BLaER1 (cell line): ENCODE results near the gene DYNLT2B.
"Not testable (repeated sequence)": the region's sequence is repeated elsewhere in the genome, so short reads cannot be mapped to it uniquely, and the experiment has no call there.

ENCODE experiments used
- H3K27ac ChIP-seq: shearing (Covaris generic); formaldehyde crosslinking; 2 replicates; pipeline ENCODE4 v1.8.1; 2022
- H3K27me3 ChIP-seq: shearing (Covaris generic); formaldehyde crosslinking; 2 replicates; pipeline ENCODE4 v1.8.1; 2022
- H3K36me3 ChIP-seq: shearing (Covaris generic); formaldehyde crosslinking; 2 replicates; pipeline ENCODE4 v1.8.1; 2022
- H3K4me1 ChIP-seq: shearing (Covaris generic); formaldehyde crosslinking; 2 replicates; pipeline ENCODE4 v1.8.1; 2022
- H3K4me2 ChIP-seq: shearing (Covaris generic); formaldehyde crosslinking; 2 replicates; pipeline ENCODE4 v1.8.1; 2022
- H3K4me3 ChIP-seq: shearing (Covaris generic); formaldehyde crosslinking; 2 replicates; pipeline ENCODE4 v1.8.1; 2022
- H3K9ac ChIP-seq: shearing (Covaris generic); formaldehyde crosslinking; 2 replicates; pipeline ENCODE4 v1.8.1; 2022
- H3K9me3 ChIP-seq: shearing (Covaris generic); formaldehyde crosslinking; 2 replicates; pipeline ENCODE4 v1.8.1; 2022
- H4K20me1 ChIP-seq: shearing (Covaris generic); formaldehyde crosslinking; 2 replicates; pipeline ENCODE4 v1.8.1; 2022
- Cebpa-rat ChIP-seq: shearing (Covaris generic); IDR thresholded peaks from 2 replicates; pipeline ENCODE4 v1.8.1; 2022

The DYNLT2B gene

DNA sequence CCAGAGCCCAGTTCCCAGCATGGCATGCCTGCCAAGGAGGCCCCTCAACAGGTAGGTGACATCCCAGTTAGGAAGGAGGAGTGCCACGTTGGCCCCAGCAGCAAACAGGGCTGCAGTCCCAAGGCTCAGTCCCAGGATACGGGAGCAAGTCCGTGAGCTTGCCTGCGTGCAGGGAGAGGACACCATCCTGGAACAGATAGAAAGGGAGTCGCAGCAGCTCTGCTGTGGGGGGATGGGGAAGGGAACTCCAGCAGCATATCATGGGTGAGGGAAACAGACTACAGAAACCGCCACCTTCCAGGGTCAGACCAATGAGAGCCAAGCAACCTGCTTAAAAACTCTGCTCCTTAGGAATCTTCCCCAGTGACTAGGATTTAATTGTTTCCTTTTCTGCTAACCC lies 9.4 kb upstream of the DYNLT2B start:
- Histone ChIP-seq H3K9ac (no peak overlapping the region), H3K4me2 (no peak overlapping the region), H3K27me3 (no peaks in the 10 kb centered on the region), H3K9me3 (no peaks in the 10 kb centered on the region), H3K27ac (no peak overlapping the region), H3K4me1 (0 out of 2 replicates have a peak, but pooled peaks cover 4% of the 10 kb centered on the region), H4K20me1 (no peaks in the 10 kb centered on the region), H3K4me3 (no peak overlapping the region), H3K36me3 (no peaks in the 10 kb centered on the region)
- TF ChIP-seq Cebpa-rat: no peak

DNA sequence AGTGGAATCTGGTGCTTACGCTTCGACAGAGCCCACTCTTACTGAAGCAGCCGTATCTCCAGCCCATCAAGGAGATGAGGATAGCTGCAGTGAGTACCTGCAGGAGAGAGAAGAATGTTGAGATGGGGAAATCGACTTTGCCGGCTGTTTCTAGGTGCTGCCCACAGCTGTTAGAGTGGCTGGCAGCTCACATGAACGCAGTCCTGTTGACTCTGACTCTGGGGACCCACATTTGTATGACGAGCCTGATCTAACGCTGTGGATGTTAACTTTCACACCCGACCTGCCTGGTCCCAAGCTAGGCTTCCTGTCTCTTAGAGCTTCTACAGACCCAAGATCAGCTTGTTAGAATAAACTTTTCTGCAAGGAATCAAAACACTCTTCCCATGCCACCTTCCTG lies 8.9 kb upstream of the DYNLT2B start:
- H3K27me3 ChIP-seq: no peaks in the 10 kb centered on the region
- H3K36me3 ChIP-seq: no peaks in the 10 kb centered on the region
- H4K20me1 ChIP-seq: no peaks in the 10 kb centered on the region
- no peaks in the 10 kb centered on the region for H3K9me3 ChIP-seq
- H3K4me1 ChIP-seq: 0 out of 2 replicates have a peak, but pooled peaks cover 4% of the 10 kb centered on the region
- no peak for TF ChIP-seq Cebpa-rat
- H3K4me3 ChIP-seq: no peak overlapping the region
- no peak overlapping the region for H3K27ac ChIP-seq
- H3K4me2 ChIP-seq: no peak overlapping the region
- no peak overlapping the region for H3K9ac ChIP-seq

DNA sequence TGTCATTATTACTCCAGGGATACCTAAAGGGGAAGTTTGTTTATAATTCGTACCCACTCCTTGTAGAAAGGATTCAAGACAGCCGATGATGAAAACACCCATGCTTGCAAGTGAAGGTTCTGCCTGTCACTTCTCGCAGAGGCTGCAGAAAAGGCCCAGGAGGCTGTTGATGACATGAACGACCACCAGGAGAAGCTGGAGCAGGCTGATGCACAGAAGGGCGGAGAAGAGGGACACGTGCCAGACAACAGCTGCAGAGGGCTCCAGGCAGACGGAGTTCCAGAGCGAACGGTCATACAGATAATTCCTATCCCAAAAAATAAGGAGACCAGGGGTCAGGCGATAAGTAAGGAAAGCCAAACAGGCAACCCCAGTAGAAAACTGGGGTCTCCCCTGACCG lies 5.7 kb upstream of the DYNLT2B start:
- Histone ChIP-seq H3K36me3 (no peaks in the 10 kb centered on the region), H3K4me3 (no peak overlapping the region), H3K4me1 (peaks cover 9% of the 10 kb centered on the region), H3K27ac (no peak overlapping the region), H3K4me2 (no peak overlapping the region), H3K9ac (no peak overlapping the region), H4K20me1 (no peaks in the 10 kb centered on the region), H3K27me3 (no peaks in the 10 kb centered on the region), H3K9me3 (no peaks in the 10 kb centered on the region)
- no peak for TF ChIP-seq Cebpa-rat

DNA sequence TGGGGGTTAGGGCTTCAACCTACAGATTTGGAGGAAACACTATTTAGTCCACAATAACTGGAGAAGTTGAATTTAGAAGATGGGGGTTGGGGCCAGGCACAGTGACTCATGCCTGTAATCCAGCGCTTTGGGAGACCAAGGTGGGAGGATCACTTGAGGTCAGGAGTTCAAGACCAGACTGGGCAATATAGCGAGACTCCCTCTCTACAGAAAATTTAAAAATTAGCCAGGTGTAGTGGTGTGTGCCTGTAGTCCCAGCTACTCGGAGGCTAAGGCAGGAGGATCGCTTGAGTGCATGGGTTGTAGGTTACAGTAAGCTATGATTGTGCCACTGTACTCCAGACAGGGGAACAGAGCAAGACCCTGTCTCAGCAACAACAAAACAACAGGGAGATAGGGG lies 5.0 kb upstream of the DYNLT2B start:
- no peak for TF ChIP-seq Cebpa-rat
- peaks cover 11% of the 10 kb centered on the region for H3K4me1 ChIP-seq
- no peak overlapping the region for H3K4me3 ChIP-seq
- H4K20me1 ChIP-seq: no peaks in the 10 kb centered on the region
- no peaks in the 10 kb centered on the region for H3K27me3 ChIP-seq
- no peak overlapping the region for H3K9ac ChIP-seq
- no peaks in the 10 kb centered on the region for H3K36me3 ChIP-seq
- H3K9me3 ChIP-seq: no peaks in the 10 kb centered on the region
- H3K4me2 ChIP-seq: no peak overlapping the region
- H3K27ac ChIP-seq: no peak overlapping the region

DNA sequence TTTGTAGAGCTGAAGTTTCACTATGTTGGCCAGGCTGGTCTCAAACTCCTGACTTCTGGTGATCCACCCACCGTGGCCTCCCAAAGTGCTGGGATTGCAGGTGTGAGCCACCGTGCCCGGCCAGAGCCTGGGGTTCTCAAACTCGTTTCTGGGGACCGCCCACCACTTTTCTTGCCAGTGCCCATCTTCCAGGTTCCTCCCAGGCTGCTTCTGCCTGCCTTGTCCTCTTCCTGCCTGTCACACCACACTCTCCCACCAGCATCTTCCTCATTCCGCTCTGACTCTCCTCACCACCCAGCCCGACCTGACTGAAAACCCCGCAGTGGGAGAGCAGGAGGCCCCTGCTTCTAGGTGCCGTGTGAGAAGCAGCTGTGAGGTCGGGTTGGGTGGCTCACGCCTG lies 3.1 kb upstream of the DYNLT2B start:
- no peak overlapping the region for H3K27ac ChIP-seq

DNA sequence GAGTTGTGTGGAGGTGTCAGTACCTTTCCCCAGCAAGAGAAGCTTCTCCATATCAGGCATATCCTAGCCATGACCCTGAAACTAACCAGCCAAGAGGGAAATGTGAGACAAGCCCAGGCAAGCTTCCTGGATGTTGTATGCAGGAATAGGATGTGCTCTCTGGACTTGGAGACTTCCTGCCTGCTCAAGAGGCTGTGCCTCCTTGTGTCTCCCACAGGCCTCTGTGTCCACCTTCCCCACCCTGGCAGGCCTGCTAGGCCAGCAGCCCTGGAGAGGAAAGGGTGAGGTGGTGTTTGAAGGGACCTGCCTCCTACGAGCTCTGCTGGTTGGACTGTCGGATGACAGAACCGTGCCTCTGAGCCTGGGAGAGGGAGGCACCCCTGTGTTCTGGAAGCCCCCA lies 2.1 kb upstream of the DYNLT2B start:
- no peaks in the 10 kb centered on the region for H3K27me3 ChIP-seq
- no peak overlapping the region for H3K9ac ChIP-seq
- H3K4me1 ChIP-seq: peaks cover 21% of the 10 kb centered on the region
- no peak overlapping the region for H3K4me2 ChIP-seq
- TF ChIP-seq Cebpa-rat: no peak
- H3K4me3 ChIP-seq: no peak overlapping the region
- H3K9me3 ChIP-seq: no peaks in the 10 kb centered on the region
- H3K27ac ChIP-seq: no peak overlapping the region
- H4K20me1 ChIP-seq: no peaks in the 10 kb centered on the region
- H3K36me3 ChIP-seq: no peaks in the 10 kb centered on the region; the same call in 1 of the 2 replicates

More for the DNA sequence above, 3.1 kb upstream of the DYNLT2B start:
- H3K9me3 ChIP-seq: no peaks in the 10 kb centered on the region
- no peak overlapping the region for H3K4me3 ChIP-seq
- no peak for TF ChIP-seq Cebpa-rat
- H3K36me3 ChIP-seq: no peaks in the 10 kb centered on the region
- no peaks in the 10 kb centered on the region for H4K20me1 ChIP-seq
- no peaks in the 10 kb centered on the region for H3K27me3 ChIP-seq
- no peak overlapping the region for H3K9ac ChIP-seq
- no peak overlapping the region for H3K4me2 ChIP-seq
- peaks cover 18% of the 10 kb centered on the region for H3K4me1 ChIP-seq

DNA sequence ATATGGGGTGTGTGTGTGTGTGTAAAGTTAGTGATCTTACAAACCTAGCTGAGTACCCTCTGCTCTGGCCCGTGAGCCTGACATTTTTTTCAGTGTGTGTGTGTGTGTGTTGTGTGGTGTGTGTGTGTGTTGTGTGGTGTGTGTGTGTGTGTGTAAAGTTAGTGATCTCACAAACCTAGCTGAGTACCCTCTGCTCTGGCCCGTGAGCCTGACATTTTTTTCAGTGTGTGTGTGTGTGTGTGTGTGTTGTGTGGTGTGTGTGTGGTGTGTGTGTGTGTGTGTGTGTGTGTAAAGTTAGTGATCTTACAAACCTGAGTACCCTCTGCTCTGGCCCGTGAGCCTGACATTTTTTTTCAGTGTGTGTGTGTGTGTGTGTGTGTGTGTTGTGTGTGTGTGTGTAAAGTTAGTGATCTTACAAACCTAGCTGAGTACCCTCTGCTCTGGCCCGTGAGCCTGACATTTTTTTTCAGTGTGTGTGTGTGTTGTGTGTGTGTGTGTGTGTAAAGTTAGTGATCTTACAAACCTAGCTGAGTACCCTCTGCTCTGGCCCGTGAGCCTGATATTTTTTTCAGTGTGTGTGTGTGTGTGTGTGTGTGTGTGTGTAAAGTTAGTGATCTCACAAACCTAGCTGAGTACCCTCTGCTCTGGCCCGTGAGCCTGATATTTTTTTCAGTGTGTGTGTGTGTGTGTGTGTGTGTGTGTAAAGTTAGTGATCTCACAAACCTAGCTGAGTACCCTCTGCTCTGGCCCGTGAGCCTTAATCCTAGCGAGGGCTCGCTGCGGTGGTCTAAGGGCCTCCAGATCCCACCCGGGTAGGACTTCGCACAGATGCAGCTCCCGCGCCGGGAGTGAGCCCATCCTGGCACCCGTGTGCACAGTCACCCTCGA lies 997 bp downstream of the DYNLT2B start:
- Histone ChIP-seq H3K4me3 (peak overlapping the region; percentile 91), H3K27ac (peak overlapping the region; percentile 84), H3K9ac (peak overlapping the region; percentile 83), H3K4me1 (peaks cover 18% of the 10 kb centered on the region), H3K4me2 (peak overlapping the region; percentile 81)
- H4K20me1 ChIP-seq, H3K27me3 ChIP-seq, H3K36me3 ChIP-seq, H3K9me3 ChIP-seq: not testable (repeated sequence)

DNA sequence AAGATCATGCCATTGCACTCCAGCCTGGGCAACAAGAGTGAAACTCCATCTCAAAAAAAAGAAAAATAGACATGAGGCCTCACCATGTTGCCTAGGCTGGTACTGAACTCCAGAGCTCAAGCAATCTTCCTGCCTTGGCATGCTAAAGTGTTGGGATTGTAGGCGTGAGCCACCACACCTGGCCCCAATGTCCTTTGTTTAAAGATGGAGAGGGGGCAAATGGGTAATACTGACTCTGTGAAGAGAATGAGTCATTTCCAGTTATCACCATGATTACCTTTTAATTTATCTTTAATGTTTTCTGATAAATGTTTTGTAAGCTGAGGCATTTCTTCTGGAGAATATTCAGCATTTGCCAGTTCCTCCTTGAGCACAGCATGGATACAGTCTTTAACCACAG lies 2.2 kb downstream of the DYNLT2B start:
- H3K4me3 ChIP-seq: no peak overlapping the region
- no peaks in the 10 kb centered on the region for H4K20me1 ChIP-seq
- H3K4me1 ChIP-seq: peaks cover 18% of the 10 kb centered on the region
- H3K36me3 ChIP-seq: peaks cover 10% of the 10 kb centered on the region; the same call in 1 of the 2 replicates
- H3K4me2 ChIP-seq: no peak overlapping the region
- H3K27ac ChIP-seq: no peak overlapping the region
- no peak for TF ChIP-seq Cebpa-rat
- no peaks in the 10 kb centered on the region for H3K27me3 ChIP-seq
- H3K9ac ChIP-seq: no peak overlapping the region
- H3K9me3 ChIP-seq: no peaks in the 10 kb centered on the region

DNA sequence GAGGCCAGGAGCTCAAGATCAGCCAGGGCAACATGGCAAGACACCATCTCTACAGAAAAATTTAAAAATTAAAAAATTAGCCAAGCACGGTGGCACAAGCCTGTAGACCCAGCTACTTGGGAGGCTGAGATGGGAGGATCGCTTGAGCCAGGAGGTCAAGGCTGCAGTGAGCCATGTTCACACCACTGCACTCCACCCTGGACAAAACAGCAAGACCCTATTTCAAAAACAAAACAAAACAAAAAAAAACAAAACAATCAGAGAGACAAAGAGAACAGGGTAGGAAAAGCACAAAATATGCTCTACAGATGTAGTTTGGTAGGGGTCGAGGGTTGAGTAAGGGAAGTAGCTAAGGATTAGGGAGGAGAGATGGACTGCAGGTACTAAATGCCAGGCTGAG lies 3.4 kb downstream of the DYNLT2B start:
- no peak for TF ChIP-seq Cebpa-rat
- no peaks in the 10 kb centered on the region for H4K20me1 ChIP-seq
- H3K4me3 ChIP-seq: no peak overlapping the region
- peaks cover 18% of the 10 kb centered on the region for H3K4me1 ChIP-seq
- no peaks in the 10 kb centered on the region for H3K27me3 ChIP-seq
- peaks cover 15% of the 10 kb centered on the region; the same call in 1 of the 2 replicates for H3K36me3 ChIP-seq
- no peak overlapping the region for H3K27ac ChIP-seq
- H3K4me2 ChIP-seq: no peak overlapping the region
- no peak overlapping the region for H3K9ac ChIP-seq
- no peaks in the 10 kb centered on the region for H3K9me3 ChIP-seq

DNA sequence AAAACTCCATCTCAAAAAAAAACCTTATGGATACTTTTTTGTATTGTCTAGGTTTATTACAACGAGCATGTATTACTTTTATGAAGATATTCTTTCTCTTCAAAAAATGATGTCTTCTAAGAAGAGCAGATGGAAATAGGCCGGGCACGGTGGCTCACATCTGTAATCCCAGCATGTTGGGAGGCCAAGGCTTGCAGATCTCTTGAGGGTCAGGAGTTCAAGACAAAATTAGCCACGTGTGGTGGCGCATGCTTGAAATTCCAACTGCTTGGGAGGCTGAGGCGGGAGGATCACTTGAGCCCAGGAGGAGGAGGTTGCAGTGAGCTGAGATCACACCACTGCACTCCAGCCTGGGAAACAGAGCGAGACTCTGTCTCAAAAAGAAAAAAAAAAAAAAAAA lies 4.0 kb downstream of the DYNLT2B start:
- H3K9me3 ChIP-seq, H4K20me1 ChIP-seq, H3K4me2 ChIP-seq, H3K27ac ChIP-seq, H3K9ac ChIP-seq, H3K27me3 ChIP-seq, H3K4me3 ChIP-seq: not testable (repeated sequence)
- H3K4me1 ChIP-seq: peaks cover 16% of the 10 kb centered on the region
- peaks cover 15% of the 10 kb centered on the region; the same call in 1 of the 2 replicates for H3K36me3 ChIP-seq

DNA sequence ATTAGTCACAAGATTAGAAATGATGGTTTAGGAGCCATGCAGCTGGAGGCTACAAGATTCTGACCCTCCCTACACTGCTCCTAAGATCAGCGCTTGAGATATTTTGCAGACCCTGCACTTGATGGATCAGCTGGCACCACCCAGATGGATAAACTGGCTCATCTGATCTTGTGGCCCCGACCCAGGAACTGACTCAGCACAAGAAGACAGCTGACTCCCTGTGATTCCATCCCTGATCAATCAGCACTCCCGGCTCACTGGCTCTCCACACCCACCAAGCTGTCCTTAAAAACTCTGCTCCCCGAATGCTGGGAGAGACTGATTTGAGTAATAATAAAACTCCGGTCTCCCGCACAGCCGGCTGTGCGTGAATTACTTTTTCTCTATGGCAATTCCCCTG lies 15.1 kb downstream of the DYNLT2B start:
- peaks cover 57% of the 10 kb centered on the region for H3K36me3 ChIP-seq
- H3K27me3 ChIP-seq, H3K9me3 ChIP-seq, H3K9ac ChIP-seq, H3K4me3 ChIP-seq, H3K4me2 ChIP-seq, H3K4me1 ChIP-seq, H3K27ac ChIP-seq, H4K20me1 ChIP-seq: not testable (repeated sequence)

DNA sequence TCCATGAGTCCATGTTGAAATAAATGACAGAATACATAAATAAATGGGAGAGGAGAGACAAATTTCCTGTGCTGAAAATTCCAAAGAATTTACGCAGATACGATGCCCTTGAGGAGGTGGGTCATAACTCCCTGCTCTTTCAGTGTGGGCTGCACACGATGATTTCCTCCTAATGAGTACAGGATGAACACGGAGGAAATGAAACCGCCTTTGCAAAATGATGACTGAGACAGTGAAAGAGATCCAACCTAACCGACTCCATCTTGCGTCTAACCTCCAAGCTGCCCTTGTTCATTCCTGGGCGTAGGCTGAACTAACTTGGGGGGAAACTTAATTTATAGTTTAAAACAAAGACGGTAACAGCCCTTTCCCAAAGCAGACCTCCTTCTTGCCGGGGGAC lies 15.5 kb downstream of the DYNLT2B start:
- H3K27ac ChIP-seq, H3K27me3 ChIP-seq, H3K9me3 ChIP-seq, H3K4me2 ChIP-seq, H3K4me3 ChIP-seq, H4K20me1 ChIP-seq, H3K4me1 ChIP-seq, H3K9ac ChIP-seq: not testable (repeated sequence)
- peaks cover 57% of the 10 kb centered on the region for H3K36me3 ChIP-seq
